Ascending aorta (tissue), 2 donors: ENCODE measurements around the gene SMIM20. TPM values are rescaled to one million over a fixed set of nuclear protein-coding genes. Genes with fewer than 3 reads are reported as not detected.

Source experiments
- DNase-seq, 2 donors: peaks; one replicate each; pipeline ENCODE4 v3.0.0-alpha.2; 2019; ENCODE audit warnings: low spot score in 2 of 2
- H3K27ac ChIP-seq, 2 donors: fragments of 200-600 bp; sonication (generic); one replicate each; pipeline ENCODE4 v1.5.1; 2016 to 2017; ENCODE audit warnings: mild to moderate bottlenecking in 1 of 2
- H3K27me3 ChIP-seq: fragments of 200-600 bp; sonication (generic); one replicate; pipeline ENCODE4 v1.5.1; 2017
- H3K36me3 ChIP-seq, 2 donors: fragments of 200-600 bp; sonication (generic); one replicate each; pipeline ENCODE4 v1.5.1; 2016
- H3K4me1 ChIP-seq, 2 donors: fragments of 200-600 bp; sonication (generic); one replicate each; pipeline ENCODE4 v1.5.1; 2016 to 2017; ENCODE audit warnings: mild to moderate bottlenecking in 1 of 2
- H3K4me3 ChIP-seq, 2 donors: fragments of 200-600 bp; sonication (generic); one replicate each; pipeline ENCODE4 v1.5.1; 2016 to 2017; ENCODE audit warnings: mild to moderate bottlenecking in 1 of 2
- H3K9me3 ChIP-seq, 2 donors: fragments of 200-600 bp; sonication (generic); one replicate each; pipeline ENCODE4 v1.5.1; 2016
- CTCF ChIP-seq, 3 experiments: fragments of 200-600 bp in 2 of 3; fragments of 450-650 bp in 1 of 3; sonication (generic) in 2 of 3; IDR thresholded peaks; one replicate each; pipeline ENCODE4 v1.5.1; 2016 to 2019; ENCODE audit warnings: antibody characterized with exemption in 3 of 3, mild to moderate bottlenecking in 1 of 3, moderate library complexity in 1 of 3
- intact Hi-C: fragments of 100-400 bp; cut with DNase I; formaldehyde crosslinking; loops from one replicate; pipeline ENCODE4 v1.15.1; 2023
- total RNA-seq: library from RNA; depleted of rRNA; stranded (reverse); fragments of >200 nt; gene quantifications from one replicate; pipeline ENCODE4 v1.1.0, GENCODE V29; 2016

The SMIM20 gene
- total RNA-seq, 1 donor from 2014 or later: 5.7 TPM

GRCh38 chr4:25923745-25924144 lies 9.7 kb downstream of the SMIM20 start:
- intact Hi-C loops: no loop called here
- H3K36me3 ChIP-seq: peaks cover 0 to 3% of the 10 kb centered on the region in 2 donors
- no peaks in the 10 kb centered on the region for H3K27me3 ChIP-seq
- H3K4me3 ChIP-seq: no peak overlapping the region
- DNase-seq: no peak
- H3K4me1 ChIP-seq: no peaks in the 10 kb centered on the region
- no peak overlapping the region for H3K27ac ChIP-seq
- TF ChIP-seq CTCF (IDR thresholded peaks at IDR 0.05): no peak
- no peaks in the 10 kb centered on the region for H3K9me3 ChIP-seq

- Histone ChIP-seq H3K4me1 (no peaks in the 10 kb centered on the region), H3K27me3 (no peaks in the 10 kb centered on the region), H3K27ac (no peak overlapping the region), H3K4me3 (no peak overlapping the region), H3K9me3 (no peaks in the 10 kb centered on the region), H3K36me3 (no peaks in the 10 kb centered on the region)
- no peak for DNase-seq
- intact Hi-C loops: no loop called here
- TF ChIP-seq CTCF (IDR thresholded peaks at IDR 0.05): peak in 2 of 3 experiments; percentile 35 to 48
Measured at GRCh38 chr4:25925486-25926201, 11.6 kb downstream of the SMIM20 start.

- no peaks in the 10 kb centered on the region for H3K27me3 ChIP-seq
- H3K4me1 ChIP-seq: no peaks in the 10 kb centered on the region
- H3K9me3 ChIP-seq: no peaks in the 10 kb centered on the region
- DNase-seq: no peak
- TF ChIP-seq CTCF (IDR thresholded peaks at IDR 0.05): no peak
- no peak overlapping the region for H3K27ac ChIP-seq
- intact Hi-C loops: no loop called here
- H3K36me3 ChIP-seq: no peaks in the 10 kb centered on the region
- H3K4me3 ChIP-seq: no peak overlapping the region
Measured at GRCh38 chr4:25926462-25926861, 12.4 kb downstream of the SMIM20 start.

GRCh38 chr4:25927361-25928195 lies 13.6 kb downstream of the SMIM20 start:
- H3K27ac ChIP-seq: peak overlapping the region; percentile 26 to 54
- H3K4me1 ChIP-seq: no peaks in the 10 kb centered on the region
- intact Hi-C loops: no loop called here
- no peaks in the 10 kb centered on the region for H3K36me3 ChIP-seq
- no peaks in the 10 kb centered on the region for H3K9me3 ChIP-seq
- no peaks in the 10 kb centered on the region for H3K27me3 ChIP-seq
- DNase-seq: no peak
- no peak for TF ChIP-seq CTCF (IDR thresholded peaks at IDR 0.05)
- H3K4me3 ChIP-seq: no peak overlapping the region

GRCh38 chr4:25928379-25929297 lies 14.6 kb downstream of the SMIM20 start:
- peak overlapping the region; percentile 9 to 24 for H3K4me3 ChIP-seq
- no peaks in the 10 kb centered on the region for H3K27me3 ChIP-seq
- intact Hi-C loops: no loop called here
- no peaks in the 10 kb centered on the region for H3K9me3 ChIP-seq
- no peak for TF ChIP-seq CTCF (IDR thresholded peaks at IDR 0.05)
- peak overlapping the region; percentile 32 to 54 for H3K27ac ChIP-seq
- no peaks in the 10 kb centered on the region for H3K4me1 ChIP-seq
- DNase-seq: peak in 1 of 2 donors; percentile 55
- H3K36me3 ChIP-seq: no peaks in the 10 kb centered on the region
